NCI-H2227 treated with DMSO at 0.1 percent for 48 hours (cell line): ENCODE data around the gene SCARB2.

Source experiments
- DNase-seq: peaks from one replicate; lab custom pipeline; 2025; lab: John Stamatoyannopoulos, UW

SCARB2 gene

GRCh38 chr4:76224171-76224570 is 10.5 kb upstream of the SCARB2 start:
- DNase-seq, result no peak

GRCh38 chr4:76219299-76220055 is 5.9 kb upstream of the SCARB2 start:
- DNase-seq, result no peak

- no peak for DNase-seq
These were observed 3.6 kb upstream of the SCARB2 start for GRCh38 chr4:76216975-76217814.

- no peak for DNase-seq
These were observed 2.9 kb upstream of the SCARB2 start for GRCh38 chr4:76216524-76216923.

GRCh38 chr4:76215077-76215476 is 1.5 kb upstream of the SCARB2 start:
- DNase-seq, result no peak

- DNase-seq, result peak; percentile 29
These were observed 602 bp upstream of the SCARB2 start for GRCh38 chr4:76214177-76214675.

GRCh38 chr4:76212851-76213414 is 691 bp downstream of the SCARB2 start:
- DNase-seq, result no peak

GRCh38 chr4:76211769-76212708 is 1.6 kb downstream of the SCARB2 start:
- no peak for DNase-seq

GRCh38 chr4:76210452-76210851 is 3.2 kb downstream of the SCARB2 start:
- no peak for DNase-seq

GRCh38 chr4:76209881-76210280 is 3.7 kb downstream of the SCARB2 start:
- no peak for DNase-seq

GRCh38 chr4:76208005-76208765 is 5.4 kb downstream of the SCARB2 start:
- DNase-seq, result no peak

- no peak for DNase-seq
These were observed 6.1 kb downstream of the SCARB2 start for GRCh38 chr4:76207549-76207948.

GRCh38 chr4:76206222-76206942 is 7.2 kb downstream of the SCARB2 start:
- no peak for DNase-seq

- DNase-seq, result no peak
These were observed 8.1 kb downstream of the SCARB2 start for GRCh38 chr4:76205476-76205875.

GRCh38 chr4:76204936-76205335 is 8.7 kb downstream of the SCARB2 start:
- DNase-seq, result no peak

- DNase-seq, result no peak
These were observed 10.1 kb downstream of the SCARB2 start for GRCh38 chr4:76203541-76203940.

- DNase-seq, result no peak
These were observed 12.3 kb downstream of the SCARB2 start for GRCh38 chr4:76201276-76201675.

GRCh38 chr4:76200771-76201231 is 12.8 kb downstream of the SCARB2 start:
- DNase-seq, result no peak

GRCh38 chr4:76199664-76200211 is 13.9 kb downstream of the SCARB2 start:
- no peak for DNase-seq
